ENCODE measurements around the gene STK10.

The STK10 gene

DNA sequence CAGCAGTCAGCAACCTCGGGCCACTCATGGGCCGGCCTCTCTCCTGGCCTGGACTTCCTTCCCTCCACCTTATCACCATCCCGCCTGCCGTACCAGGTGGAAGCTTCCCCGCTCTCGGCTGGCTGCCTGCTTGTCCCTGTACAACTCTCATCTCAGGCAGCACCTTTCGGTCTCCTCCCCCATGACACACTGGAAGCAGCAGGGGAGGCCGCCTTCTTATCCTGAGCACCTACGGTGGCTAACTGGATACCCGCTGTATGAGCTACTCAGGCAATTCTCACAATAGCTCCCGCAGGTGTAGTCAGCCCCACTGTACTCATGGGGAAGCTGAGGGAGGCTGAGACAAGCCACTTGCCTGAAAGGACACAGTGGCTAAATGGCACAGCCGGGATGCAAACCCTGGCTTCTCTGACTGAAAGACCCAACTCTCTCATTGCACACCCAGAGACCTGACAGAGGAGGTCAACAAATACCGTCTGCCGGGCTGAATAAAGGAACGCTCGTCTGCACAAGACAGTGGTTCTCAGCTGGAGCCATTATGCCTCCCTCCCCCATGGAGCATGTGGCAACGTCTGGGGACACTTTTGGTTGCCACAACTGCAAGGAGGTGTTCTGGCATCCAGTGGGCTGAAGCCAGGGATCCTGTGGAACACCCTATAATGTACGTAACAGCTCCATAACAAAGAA, 9.6 kb downstream of the STK10 start:
- peaks cover 19 to 37% of the 10 kb centered on the region in 2 donors for H3K4me1 ChIP-seq (ENCODE audit: control insufficient read depth in 2 of 2, insufficient read depth in 2 of 2, low read length in 2 of 2)
- no peaks in the 10 kb centered on the region for H3K36me3 ChIP-seq (ENCODE audit: control insufficient read depth in 2 of 2, insufficient read depth in 2 of 2, low read length in 2 of 2)
- H3K9ac ChIP-seq (ENCODE audit: low read depth in 1 of 2, low read length in 2 of 2), result peak overlapping the region in 1 of 2 donors; percentile 8
- H3K9me3 ChIP-seq (ENCODE audit: control insufficient read depth in 2 of 2, low read length in 2 of 2), result no peaks in the 10 kb centered on the region
- H3K27ac ChIP-seq (ENCODE audit: low read depth in 2 of 2, low read length in 2 of 2), result peak overlapping the region; percentile 59 to 88
- peak overlapping the region in 1 of 2 donors; percentile 51 for H3K4me3 ChIP-seq (ENCODE audit: low read length in 2 of 2)
- H3K27me3 ChIP-seq (ENCODE audit: control insufficient read depth in 2 of 2, insufficient read depth in 2 of 2, low read length in 2 of 2), result no peaks in the 10 kb centered on the region

- H3K4me1 ChIP-seq (ENCODE audit: control insufficient read depth in 2 of 2, insufficient read depth in 2 of 2, low read length in 2 of 2), result peaks cover 19 to 34% of the 10 kb centered on the region in 2 donors
- H3K27ac ChIP-seq (ENCODE audit: low read depth in 2 of 2, low read length in 2 of 2), result no peak overlapping the region
- H3K9me3 ChIP-seq (ENCODE audit: control insufficient read depth in 2 of 2, low read length in 2 of 2), result no peaks in the 10 kb centered on the region
- H3K9ac ChIP-seq (ENCODE audit: low read depth in 1 of 2, low read length in 2 of 2), result no peak overlapping the region
- H3K27me3 ChIP-seq (ENCODE audit: control insufficient read depth in 2 of 2, insufficient read depth in 2 of 2, low read length in 2 of 2), result no peaks in the 10 kb centered on the region
- H3K36me3 ChIP-seq (ENCODE audit: control insufficient read depth in 2 of 2, insufficient read depth in 2 of 2, low read length in 2 of 2), result peaks cover under 1 to 2% of the 10 kb centered on the region in 2 donors
- H3K4me3 ChIP-seq (ENCODE audit: low read length in 2 of 2), result no peak overlapping the region
These were observed 10.8 kb downstream of the STK10 start for GRCh38 chr5:172177176-172177575.

DNA sequence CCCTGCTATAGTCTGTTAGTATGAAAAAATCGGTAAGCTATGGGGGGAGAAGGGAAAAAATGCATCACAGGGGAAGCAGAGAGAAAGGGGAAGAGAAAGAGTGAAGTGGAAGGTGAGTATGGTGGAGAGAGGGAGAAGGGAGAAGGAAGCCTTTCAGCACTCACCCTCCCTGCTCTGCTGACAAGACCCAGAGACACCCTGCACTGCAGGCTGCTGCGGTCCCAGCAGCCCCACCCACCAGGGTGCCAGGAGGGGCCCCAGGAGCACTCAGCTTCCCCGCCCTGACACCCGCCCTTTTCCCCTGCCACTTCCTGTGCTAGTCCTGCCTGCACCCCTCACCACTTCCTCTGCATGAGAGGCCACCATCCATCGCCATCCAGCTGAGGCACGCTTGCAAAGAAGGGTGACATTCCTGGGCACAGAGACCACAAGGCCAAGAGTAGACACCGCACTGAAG, 12.7 kb downstream of the STK10 start:
- H3K27ac ChIP-seq (ENCODE audit: low read depth in 2 of 2, low read length in 2 of 2), result peak overlapping the region; percentile 28 to 65

DNA sequence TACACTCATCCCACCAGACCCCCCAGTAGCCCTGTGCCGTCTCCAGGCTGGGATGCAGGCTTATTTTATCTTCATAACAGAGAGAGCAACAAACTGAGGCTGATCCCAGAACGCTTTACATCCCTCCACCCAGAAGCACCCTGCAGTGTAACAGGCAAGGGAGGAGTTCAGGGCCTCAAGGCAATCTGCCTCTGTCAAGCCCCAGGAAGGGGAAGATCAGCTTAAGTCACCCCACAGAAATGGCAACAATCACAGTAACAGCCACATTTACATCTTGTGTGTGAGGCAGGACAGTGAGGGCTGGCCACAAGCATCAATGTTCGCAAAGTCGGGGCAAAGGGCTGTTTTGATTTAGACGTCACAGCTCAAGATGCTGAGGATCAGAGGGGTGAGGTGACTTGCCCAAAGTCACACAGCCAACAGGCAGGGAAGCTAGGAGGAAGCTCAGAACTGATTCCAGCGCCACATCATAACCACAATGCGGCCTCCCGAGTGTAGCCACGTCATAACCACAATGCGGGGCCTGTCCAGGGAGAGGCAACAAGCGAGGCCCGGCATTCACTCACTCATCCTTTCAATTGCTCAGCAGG, 14.4 kb downstream of the STK10 start:
- peak overlapping the region in 1 of 2 donors; percentile 65 for H3K27ac ChIP-seq (ENCODE audit: low read depth in 2 of 2, low read length in 2 of 2)
- peaks cover 2 to 3% of the 10 kb centered on the region in 2 donors for H3K36me3 ChIP-seq (ENCODE audit: control insufficient read depth in 2 of 2, insufficient read depth in 2 of 2, low read length in 2 of 2)

More for the DNA sequence above, 12.7 kb downstream of the STK10 start:
- Histone ChIP-seq H3K9ac (ENCODE audit: low read depth in 1 of 2, low read length in 2 of 2) (peak overlapping the region in 1 of 2 donors; percentile 32), H3K27me3 (ENCODE audit: control insufficient read depth in 2 of 2, insufficient read depth in 2 of 2, low read length in 2 of 2) (no peaks in the 10 kb centered on the region), H3K4me3 (ENCODE audit: low read length in 2 of 2) (peak overlapping the region in 1 of 2 donors; percentile 77), H3K36me3 (ENCODE audit: control insufficient read depth in 2 of 2, insufficient read depth in 2 of 2, low read length in 2 of 2) (peaks cover 2 to 3% of the 10 kb centered on the region in 2 donors), H3K9me3 (ENCODE audit: control insufficient read depth in 2 of 2, low read length in 2 of 2) (no peaks in the 10 kb centered on the region), H3K4me1 (ENCODE audit: control insufficient read depth in 2 of 2, insufficient read depth in 2 of 2, low read length in 2 of 2) (peaks cover 14 to 31% of the 10 kb centered on the region in 2 donors)

GRCh38 chr5:172172912-172173563, 15.0 kb downstream of the STK10 start:
- Histone ChIP-seq H3K36me3 (ENCODE audit: control insufficient read depth in 2 of 2, insufficient read depth in 2 of 2, low read length in 2 of 2) (peaks cover 2 to 3% of the 10 kb centered on the region in 2 donors), H3K4me1 (ENCODE audit: control insufficient read depth in 2 of 2, insufficient read depth in 2 of 2, low read length in 2 of 2) (peaks cover 12 to 22% of the 10 kb centered on the region in 2 donors), H3K27me3 (ENCODE audit: control insufficient read depth in 2 of 2, insufficient read depth in 2 of 2, low read length in 2 of 2) (no peaks in the 10 kb centered on the region), H3K27ac (ENCODE audit: low read depth in 2 of 2, low read length in 2 of 2) (no peak overlapping the region), H3K9me3 (ENCODE audit: control insufficient read depth in 2 of 2, low read length in 2 of 2) (no peaks in the 10 kb centered on the region), H3K9ac (ENCODE audit: low read depth in 1 of 2, low read length in 2 of 2) (no peak overlapping the region), H3K4me3 (ENCODE audit: low read length in 2 of 2) (no peak overlapping the region)

More for the DNA sequence above, 14.4 kb downstream of the STK10 start:
- H3K9me3 ChIP-seq (ENCODE audit: control insufficient read depth in 2 of 2, low read length in 2 of 2), result no peaks in the 10 kb centered on the region
- no peaks in the 10 kb centered on the region for H3K27me3 ChIP-seq (ENCODE audit: control insufficient read depth in 2 of 2, insufficient read depth in 2 of 2, low read length in 2 of 2)
- H3K4me3 ChIP-seq (ENCODE audit: low read length in 2 of 2), result peak overlapping the region in 1 of 2 donors; percentile 31
- no peak overlapping the region for H3K9ac ChIP-seq (ENCODE audit: low read depth in 1 of 2, low read length in 2 of 2)
- H3K4me1 ChIP-seq (ENCODE audit: control insufficient read depth in 2 of 2, insufficient read depth in 2 of 2, low read length in 2 of 2), result peaks cover 9 to 23% of the 10 kb centered on the region in 2 donors

- Histone ChIP-seq H3K4me1 (ENCODE audit: control insufficient read depth in 2 of 2, insufficient read depth in 2 of 2, low read length in 2 of 2) (peaks cover 15 to 24% of the 10 kb centered on the region in 2 donors), H3K9ac (ENCODE audit: low read depth in 1 of 2, low read length in 2 of 2) (no peak overlapping the region), H3K27ac (ENCODE audit: low read depth in 2 of 2, low read length in 2 of 2) (no peak overlapping the region), H3K4me3 (ENCODE audit: low read length in 2 of 2) (no peak overlapping the region), H3K36me3 (ENCODE audit: control insufficient read depth in 2 of 2, insufficient read depth in 2 of 2, low read length in 2 of 2) (peaks cover 2 to 3% of the 10 kb centered on the region in 2 donors), H3K9me3 (ENCODE audit: control insufficient read depth in 2 of 2, low read length in 2 of 2) (no peaks in the 10 kb centered on the region), H3K27me3 (ENCODE audit: control insufficient read depth in 2 of 2, insufficient read depth in 2 of 2, low read length in 2 of 2) (no peaks in the 10 kb centered on the region)
These were observed 16.9 kb downstream of the STK10 start for GRCh38 chr5:172171118-172171517.

- Histone ChIP-seq H3K36me3 (ENCODE audit: control insufficient read depth in 2 of 2, insufficient read depth in 2 of 2, low read length in 2 of 2) (peaks cover 2 to 3% of the 10 kb centered on the region in 2 donors), H3K4me3 (ENCODE audit: low read length in 2 of 2) (no peak overlapping the region), H3K9me3 (ENCODE audit: control insufficient read depth in 2 of 2, low read length in 2 of 2) (no peaks in the 10 kb centered on the region), H3K27me3 (ENCODE audit: control insufficient read depth in 2 of 2, insufficient read depth in 2 of 2, low read length in 2 of 2) (no peaks in the 10 kb centered on the region), H3K9ac (ENCODE audit: low read depth in 1 of 2, low read length in 2 of 2) (no peak overlapping the region), H3K4me1 (ENCODE audit: control insufficient read depth in 2 of 2, insufficient read depth in 2 of 2, low read length in 2 of 2) (peaks cover 14 to 17% of the 10 kb centered on the region in 2 donors), H3K27ac (ENCODE audit: low read depth in 2 of 2, low read length in 2 of 2) (no peak overlapping the region)
These were observed 17.7 kb downstream of the STK10 start for GRCh38 chr5:172170251-172170701.

DNA sequence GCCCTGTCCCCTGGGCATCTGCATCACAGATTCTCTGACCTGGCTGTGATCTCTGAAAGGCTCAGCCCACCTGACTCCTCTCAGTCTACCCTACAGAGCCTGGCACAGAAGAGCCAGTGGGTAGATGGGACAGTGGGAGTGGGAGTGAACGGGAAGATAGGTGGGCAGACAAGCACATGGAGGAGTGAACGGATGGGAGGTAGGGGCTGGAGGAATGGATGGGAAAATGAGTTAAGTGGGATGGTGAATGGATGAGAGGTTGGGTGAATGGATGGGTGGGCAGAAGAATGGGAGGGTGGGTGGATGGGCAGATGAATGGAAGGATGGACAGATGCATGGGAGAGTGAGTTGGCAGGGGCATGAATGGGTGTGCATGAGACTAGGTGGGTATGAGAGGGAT, 18.8 kb downstream of the STK10 start:
- H3K9ac ChIP-seq (ENCODE audit: low read depth in 1 of 2, low read length in 2 of 2), result no peak overlapping the region
- no peak overlapping the region for H3K4me3 ChIP-seq (ENCODE audit: low read length in 2 of 2)
- peaks cover 6 to 10% of the 10 kb centered on the region in 2 donors for H3K4me1 ChIP-seq (ENCODE audit: control insufficient read depth in 2 of 2, insufficient read depth in 2 of 2, low read length in 2 of 2)
- no peaks in the 10 kb centered on the region for H3K9me3 ChIP-seq (ENCODE audit: control insufficient read depth in 2 of 2, low read length in 2 of 2)
- peaks cover 2 to 3% of the 10 kb centered on the region in 2 donors for H3K36me3 ChIP-seq (ENCODE audit: control insufficient read depth in 2 of 2, insufficient read depth in 2 of 2, low read length in 2 of 2)
- no peaks in the 10 kb centered on the region for H3K27me3 ChIP-seq (ENCODE audit: control insufficient read depth in 2 of 2, insufficient read depth in 2 of 2, low read length in 2 of 2)
- H3K27ac ChIP-seq (ENCODE audit: low read depth in 2 of 2, low read length in 2 of 2), result no peak overlapping the region

DNA sequence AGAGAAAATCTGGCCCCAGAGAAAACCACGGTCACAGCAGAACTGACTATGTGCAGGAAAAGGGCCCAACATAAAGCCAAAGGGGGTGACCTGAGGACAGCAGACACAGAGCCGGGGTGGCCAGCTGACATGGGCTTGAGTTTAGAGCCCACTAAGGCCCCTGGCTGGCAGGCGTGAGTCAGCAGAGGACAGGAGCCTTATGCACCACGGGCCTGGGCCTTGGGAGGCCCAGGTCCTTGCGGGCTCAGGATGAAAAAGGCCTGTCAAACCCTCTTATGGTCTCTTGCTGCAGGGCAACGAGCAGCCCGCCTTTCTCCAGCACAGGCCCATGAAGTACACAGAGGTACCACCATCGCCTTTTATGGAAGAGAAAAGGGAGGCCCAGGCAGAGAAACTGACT, 19.7 kb downstream of the STK10 start:
- Histone ChIP-seq H3K4me3 (ENCODE audit: low read length in 2 of 2) (no peak overlapping the region), H3K27me3 (ENCODE audit: control insufficient read depth in 2 of 2, insufficient read depth in 2 of 2, low read length in 2 of 2) (no peaks in the 10 kb centered on the region), H3K9ac (ENCODE audit: low read depth in 1 of 2, low read length in 2 of 2) (no peak overlapping the region), H3K4me1 (ENCODE audit: control insufficient read depth in 2 of 2, insufficient read depth in 2 of 2, low read length in 2 of 2) (peaks cover 5 to 6% of the 10 kb centered on the region in 2 donors), H3K27ac (ENCODE audit: low read depth in 2 of 2, low read length in 2 of 2) (no peak overlapping the region), H3K9me3 (ENCODE audit: control insufficient read depth in 2 of 2, low read length in 2 of 2) (no peaks in the 10 kb centered on the region), H3K36me3 (ENCODE audit: control insufficient read depth in 2 of 2, insufficient read depth in 2 of 2, low read length in 2 of 2) (peaks cover 2 to 3% of the 10 kb centered on the region in 2 donors)

DNA sequence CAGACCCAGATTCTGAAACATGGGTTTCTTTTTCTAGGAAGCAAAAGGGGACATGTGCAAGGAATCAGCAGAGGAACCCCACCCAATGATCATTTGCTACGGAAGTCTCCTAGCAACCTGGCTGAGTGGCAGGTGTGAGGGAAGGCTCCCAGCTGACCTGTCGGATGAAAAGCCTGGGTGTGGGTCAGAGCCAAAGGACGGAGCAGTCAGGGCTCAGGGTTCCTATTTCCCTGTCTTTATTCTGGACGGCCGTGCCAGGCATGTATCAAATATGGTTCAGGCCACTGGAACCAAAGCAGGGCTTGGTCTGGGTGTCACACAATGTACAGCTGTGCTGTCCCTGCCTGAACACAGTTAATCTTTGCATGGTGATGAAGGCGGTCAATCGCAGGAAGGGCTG, 20.1 kb downstream of the STK10 start:
- Histone ChIP-seq H3K36me3 (ENCODE audit: control insufficient read depth in 2 of 2, insufficient read depth in 2 of 2, low read length in 2 of 2) (peaks cover 2 to 3% of the 10 kb centered on the region in 2 donors), H3K27me3 (ENCODE audit: control insufficient read depth in 2 of 2, insufficient read depth in 2 of 2, low read length in 2 of 2) (no peaks in the 10 kb centered on the region), H3K4me1 (ENCODE audit: control insufficient read depth in 2 of 2, insufficient read depth in 2 of 2, low read length in 2 of 2) (peaks cover 5 to 6% of the 10 kb centered on the region in 2 donors), H3K9me3 (ENCODE audit: control insufficient read depth in 2 of 2, low read length in 2 of 2) (no peaks in the 10 kb centered on the region), H3K4me3 (ENCODE audit: low read length in 2 of 2) (no peak overlapping the region), H3K27ac (ENCODE audit: low read depth in 2 of 2, low read length in 2 of 2) (no peak overlapping the region), H3K9ac (ENCODE audit: low read depth in 1 of 2, low read length in 2 of 2) (no peak overlapping the region)

Data from mucosa of rectum (tissue), 2 donors.